DND-41 (cell line): ENCODE measurements around the gene EIF1AD.
"Not testable (repeated sequence)": the region's sequence is repeated elsewhere in the genome, so short reads cannot be mapped to it uniquely, and the experiment has no call there.

Source experiments
- ATAC-seq: fragments of 200-7000 bp; cut with Tn5 transposase; 3 replicates; pipeline ENCODE4 v1.9.1; 2021; ENCODE audit warnings: low read depth; ENCODE audit not compliant: insufficient read depth
- DNase-seq: peaks from one replicate; pipeline ENCODE4 v3.0.0-alpha.2; 2020
- H2AFZ ChIP-seq: 2 replicates; pipeline ENCODE4 v1.6.0; 2012; ENCODE audit warnings: low read depth, low read length
- H3K27ac ChIP-seq: 2 replicates; pipeline ENCODE4 v1.5.1; 2012; ENCODE audit warnings: low read length, inconsistent platforms
- H3K27me3 ChIP-seq: fragments of 200-600 bp; sonication (generic); 2 replicates; pipeline ENCODE4 v1.6.0; 2012; ENCODE audit warnings: low read length, mild to moderate bottlenecking, inconsistent platforms; ENCODE audit not compliant: insufficient read depth, poor library complexity
- H3K36me3 ChIP-seq: 2 replicates; pipeline ENCODE4 v1.5.1; 2012; ENCODE audit warnings: low read length, inconsistent platforms; ENCODE audit not compliant: insufficient read depth
- H3K4me1 ChIP-seq: 2 replicates; pipeline ENCODE4 v1.5.1; 2012; ENCODE audit warnings: mild to moderate bottlenecking, low read length; ENCODE audit not compliant: insufficient read depth
- H3K4me2 ChIP-seq: 2 replicates; pipeline ENCODE4 v1.6.0; 2012; ENCODE audit warnings: mild to moderate bottlenecking, moderate library complexity, low read length, inconsistent platforms; ENCODE audit not compliant: insufficient read depth
- H3K4me3 ChIP-seq, 2 experiments: fragments of 200-600 bp in 1 of 2; shearing (Covaris generic) in 1 of 2; 2 replicates each; pipeline ENCODE4 v1.5.1; 2012 to 2016; ENCODE audit warnings: inconsistent platforms in 2 of 2, low read length in 2 of 2, mild to moderate bottlenecking in 2 of 2, low read depth in 1 of 2, moderate library complexity in 1 of 2
- H3K79me2 ChIP-seq: 2 replicates; pipeline ENCODE4 v1.6.0; 2012; ENCODE audit warnings: low read length, inconsistent platforms; ENCODE audit not compliant: insufficient read depth
- H3K9ac ChIP-seq: 2 replicates; pipeline ENCODE4 v1.6.0; 2012; ENCODE audit warnings: low read depth, mild to moderate bottlenecking, inconsistent platforms, low read length, moderate library complexity
- H3K9me3 ChIP-seq: 2 replicates; pipeline ENCODE4 v1.5.1; 2012; ENCODE audit warnings: low read length, moderate library complexity, mild to moderate bottlenecking, inconsistent platforms; ENCODE audit not compliant: insufficient read depth, severe bottlenecking
- H4K20me1 ChIP-seq: 2 replicates; pipeline ENCODE4 v1.6.0; 2012; ENCODE audit warnings: low read length; ENCODE audit not compliant: insufficient read depth
- CTCF ChIP-seq: IDR thresholded peaks from 2 replicates; pipeline ENCODE4 v1.5.1; 2012; ENCODE audit warnings: borderline replicate concordance, low read length, moderate library complexity, mild to moderate bottlenecking; ENCODE audit not compliant: poor library complexity, severe bottlenecking; ENCODE audit errors: extremely low read depth
- EZH2 ChIP-seq: IDR thresholded peaks from 3 replicates; pipeline ENCODE4 v1.6.1; 2012; ENCODE audit warnings: borderline replicate concordance, low read depth, mild to moderate bottlenecking, moderate library complexity, low read length, inconsistent platforms; ENCODE audit not compliant: severe bottlenecking

The EIF1AD gene

GRCh38 chr11:65950711-65951110 is 51.2 kb downstream of the EIF1AD start:
- not testable (repeated sequence) for H3K4me1 ChIP-seq, H2AFZ ChIP-seq, ATAC-seq, H3K4me3 ChIP-seq, DNase-seq, H3K27ac ChIP-seq, H3K4me2 ChIP-seq, H3K27me3 ChIP-seq, H3K79me2 ChIP-seq, H3K9me3 ChIP-seq, H3K9ac ChIP-seq, H3K36me3 ChIP-seq, H4K20me1 ChIP-seq

- Histone ChIP-seq H3K9me3 (no peaks in the 10 kb centered on the region), H3K4me3 (no peak overlapping the region), H3K4me1 (no peaks in the 10 kb centered on the region), H3K27ac (no peak overlapping the region), H4K20me1 (no peaks in the 10 kb centered on the region), H3K36me3 (no peaks in the 10 kb centered on the region), H3K9ac (no peak overlapping the region), H3K27me3 (no peaks in the 10 kb centered on the region), H3K4me2 (no peak overlapping the region), H2AFZ (no peak overlapping the region), H3K79me2 (no peaks in the 10 kb centered on the region)
- no peak for TF ChIP-seq CTCF
- TF ChIP-seq EZH2: no peak
- ATAC-seq: no peak
- no peak for DNase-seq
Measured at GRCh38 chr11:65947603-65948125, 54.3 kb downstream of the EIF1AD start.

GRCh38 chr11:65947133-65947532 is 54.8 kb downstream of the EIF1AD start:
- no peaks in the 10 kb centered on the region for H3K9me3 ChIP-seq
- no peaks in the 10 kb centered on the region for H3K27me3 ChIP-seq
- TF ChIP-seq EZH2 (no peak), CTCF (no peak)
- no peak overlapping the region for H3K4me3 ChIP-seq
- H3K36me3 ChIP-seq: no peaks in the 10 kb centered on the region
- ATAC-seq (no peak), DNase-seq (no peak)
- H4K20me1 ChIP-seq: no peaks in the 10 kb centered on the region
- no peaks in the 10 kb centered on the region for H3K79me2 ChIP-seq
- H3K27ac ChIP-seq: no peak overlapping the region
- H3K4me1 ChIP-seq: no peaks in the 10 kb centered on the region
- H2AFZ ChIP-seq: no peak overlapping the region
- no peak overlapping the region for H3K9ac ChIP-seq
- H3K4me2 ChIP-seq: no peak overlapping the region

GRCh38 chr11:65946655-65947054 is 55.3 kb downstream of the EIF1AD start:
- no peak for ATAC-seq
- no peaks in the 10 kb centered on the region for H3K36me3 ChIP-seq
- TF ChIP-seq EZH2 (no peak), CTCF (no peak)
- no peaks in the 10 kb centered on the region for H3K27me3 ChIP-seq
- no peak overlapping the region for H2AFZ ChIP-seq
- H3K4me1 ChIP-seq: no peaks in the 10 kb centered on the region
- H3K9ac ChIP-seq: no peak overlapping the region
- H4K20me1 ChIP-seq: no peaks in the 10 kb centered on the region
- H3K79me2 ChIP-seq: no peaks in the 10 kb centered on the region
- no peak for DNase-seq
- H3K4me2 ChIP-seq: no peak overlapping the region
- H3K4me3 ChIP-seq: no peak overlapping the region
- H3K27ac ChIP-seq: no peak overlapping the region
- no peaks in the 10 kb centered on the region for H3K9me3 ChIP-seq
